CD4-positive, alpha-beta T cell treated with Interleukin-4 for 4 hours (primary cell): Measurements from ENCODE around the gene IGSF21.
A peak's percentile ranks its signal among the peaks of the same experiment; 100 is the strongest.

Experiments used
- DNase-seq: peaks from one replicate; pipeline ENCODE4 v3.0.0-alpha.2; 2020

The IGSF21 gene

GRCh38 chr1:18107369-18108298 lies at the start of gene IGSF21:
Gene IGSF21 (plus strand): TSS chr1:18107798. CDS start chr1:18108129, 331 bp downstream.
- DNase-seq = no peak

GRCh38 chr1:18058206-18058921 lies 49.2 kb upstream of the IGSF21 start:
- no peak for DNase-seq

GRCh38 chr1:18058981-18059605 lies 48.5 kb upstream of the IGSF21 start:
- no peak for DNase-seq

- DNase-seq = no peak
Observed at GRCh38 chr1:18060366-18060765, 47.2 kb upstream of the IGSF21 start.

GRCh38 chr1:18062185-18062584 lies 45.4 kb upstream of the IGSF21 start:
- DNase-seq = no peak

- no peak for DNase-seq
Observed at GRCh38 chr1:18064534-18064933, 43.1 kb upstream of the IGSF21 start.

GRCh38 chr1:18066576-18066975 lies 41.0 kb upstream of the IGSF21 start:
- no peak for DNase-seq

- DNase-seq = peak; percentile 17
Observed at GRCh38 chr1:18069903-18070302, 37.7 kb upstream of the IGSF21 start.

GRCh38 chr1:18072066-18072465 lies 35.5 kb upstream of the IGSF21 start:
- DNase-seq = no peak

- DNase-seq = no peak
Observed at GRCh38 chr1:18073066-18073642, 34.4 kb upstream of the IGSF21 start.

- DNase-seq = no peak
Observed at GRCh38 chr1:18077657-18078215, 29.9 kb upstream of the IGSF21 start.

- DNase-seq = no peak
Observed at GRCh38 chr1:18079941-18080735, 27.5 kb upstream of the IGSF21 start.

- no peak for DNase-seq
Observed at GRCh38 chr1:18085387-18086074, 22.1 kb upstream of the IGSF21 start.

GRCh38 chr1:18088077-18088594 lies 19.5 kb upstream of the IGSF21 start:
- no peak for DNase-seq

- no peak for DNase-seq
Observed at GRCh38 chr1:18089488-18089887, 18.1 kb upstream of the IGSF21 start.

- no peak for DNase-seq
Observed at GRCh38 chr1:18090636-18091035, 17.0 kb upstream of the IGSF21 start.

- DNase-seq = no peak
Observed at GRCh38 chr1:18091660-18092446, 15.7 kb upstream of the IGSF21 start.

- DNase-seq = no peak
Observed at GRCh38 chr1:18093193-18093592, 14.4 kb upstream of the IGSF21 start.

- DNase-seq = no peak
Observed at GRCh38 chr1:18093646-18094045, 14.0 kb upstream of the IGSF21 start.

- no peak for DNase-seq
Observed at GRCh38 chr1:18094096-18094495, 13.5 kb upstream of the IGSF21 start.
